ENCODE results near the gene SLC9A8.
"Not testable (repeated sequence)": the region's sequence is repeated elsewhere in the genome, so short reads cannot be mapped to it uniquely, and the experiment has no call there.

Gene SLC9A8

DNA sequence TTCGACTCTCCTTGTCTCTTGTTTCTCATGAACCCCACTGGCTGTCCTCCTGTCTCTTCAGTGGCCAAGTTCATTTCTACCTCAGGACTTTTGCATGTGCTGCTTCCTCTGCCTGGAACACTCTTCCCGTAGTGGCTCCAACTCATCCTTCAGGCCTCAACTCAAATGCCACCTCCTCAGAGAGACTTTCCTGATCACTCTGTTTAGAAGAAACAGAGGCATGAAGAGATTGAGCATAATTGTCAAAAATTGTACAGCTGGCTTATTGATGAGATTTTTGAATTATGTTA is 17.5 kb upstream of the SLC9A8 start:
- no peaks in the 10 kb centered on the region for H3K9me3 ChIP-seq
- in situ Hi-C loops (cut with MboI; ENCODE audit: low sequenced_read_pairs) = no loop called here
- no peak for DNase-seq (ENCODE audit: low spot score in 2 of 2)
- H3K27me3 ChIP-seq (ENCODE audit: low read depth) = no peaks in the 10 kb centered on the region
- H3K4me1 ChIP-seq = no peaks in the 10 kb centered on the region
- H3K36me3 ChIP-seq (replicated peaks) = no peaks in the 10 kb centered on the region
- no peak overlapping the region for H3K4me3 ChIP-seq

DNA sequence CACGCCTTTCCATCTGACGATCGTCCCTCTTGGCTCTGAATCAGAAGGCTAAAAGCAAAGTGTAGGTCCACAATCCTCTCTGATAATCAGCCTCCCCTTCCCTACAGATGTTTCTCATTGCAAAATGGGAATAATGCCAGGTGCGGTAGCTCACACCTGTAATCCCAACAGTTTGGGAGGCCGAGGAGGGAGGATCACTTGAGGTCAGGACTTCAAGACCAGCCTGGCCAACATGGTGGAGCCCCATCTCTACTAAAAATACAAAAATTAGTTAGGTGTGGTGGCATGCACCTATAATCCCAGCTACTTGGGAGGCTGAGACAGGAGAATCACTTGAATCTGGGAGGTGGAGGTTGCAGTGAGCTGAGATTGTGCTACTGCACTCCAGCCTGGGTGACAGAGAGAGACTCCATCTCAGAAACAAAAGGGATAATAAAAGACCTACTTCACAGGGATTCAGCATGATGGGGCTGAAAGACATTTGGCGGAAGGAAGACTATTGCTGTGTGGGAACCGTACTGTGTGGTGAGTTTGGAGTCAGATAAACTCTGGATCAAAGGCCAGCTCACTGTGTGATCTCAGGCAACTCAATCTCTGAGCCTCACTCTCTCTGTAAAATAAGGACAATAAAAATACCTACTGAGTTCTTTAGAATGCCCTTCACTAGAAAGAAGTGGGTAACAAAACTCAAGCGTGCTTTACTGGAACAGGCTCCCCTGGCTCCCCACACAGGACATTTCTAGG is 15.9 kb upstream of the SLC9A8 start:
- DNase-seq (ENCODE audit: low spot score in 2 of 2) = no peak
- H3K36me3 ChIP-seq (replicated peaks) = no peaks in the 10 kb centered on the region
- no peak overlapping the region for H3K4me3 ChIP-seq
- no peaks in the 10 kb centered on the region for H3K27me3 ChIP-seq (ENCODE audit: low read depth)
- in situ Hi-C loops (cut with MboI; ENCODE audit: low sequenced_read_pairs) = no loop called here
- H3K9me3 ChIP-seq = no peaks in the 10 kb centered on the region
- H3K4me1 ChIP-seq = no peaks in the 10 kb centered on the region

DNA sequence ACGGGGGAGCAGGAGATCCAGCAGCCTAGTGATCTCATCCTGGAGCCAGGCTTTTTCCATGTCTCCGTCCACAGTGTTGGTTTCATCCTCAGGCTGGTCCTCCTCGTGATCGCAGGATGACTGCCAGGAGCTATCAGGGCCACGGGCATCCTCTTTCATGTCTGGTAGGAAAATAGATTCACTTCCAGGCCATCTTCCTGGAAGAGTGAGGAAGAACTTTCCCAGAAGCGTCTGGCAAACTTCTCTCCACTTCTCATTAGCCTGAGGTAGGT is 15.3 kb upstream of the SLC9A8 start:
- no peaks in the 10 kb centered on the region for H3K27me3 ChIP-seq (ENCODE audit: low read depth)

DNA sequence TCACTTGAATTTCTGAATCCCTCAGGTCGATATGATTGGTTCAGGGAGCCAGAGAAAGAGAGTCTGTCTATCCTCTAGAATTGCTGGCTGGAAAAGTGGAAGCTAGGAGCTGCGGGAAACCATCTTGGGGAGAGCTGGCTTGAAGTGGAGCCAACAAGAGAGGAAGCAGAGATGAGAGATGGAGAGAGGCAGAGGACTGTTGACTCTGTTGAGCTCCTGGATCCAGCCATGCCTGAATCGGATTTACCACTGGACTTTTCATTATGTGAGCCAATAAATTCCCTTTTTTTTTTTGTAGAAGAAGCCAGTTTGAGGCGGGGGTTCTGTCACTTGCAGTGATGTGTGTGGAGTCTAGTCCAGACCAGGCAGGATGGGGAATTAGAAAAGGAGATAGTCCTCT is 13.9 kb upstream of the SLC9A8 start:
- in situ Hi-C loops (cut with MboI; ENCODE audit: low sequenced_read_pairs) = no loop called here
- Histone ChIP-seq H3K36me3 (replicated peaks) (no peaks in the 10 kb centered on the region), H3K4me1 (no peaks in the 10 kb centered on the region), H3K4me3 (no peak overlapping the region), H3K9me3 (no peaks in the 10 kb centered on the region), H3K27me3 (ENCODE audit: low read depth) (no peaks in the 10 kb centered on the region)
- no peak for DNase-seq (ENCODE audit: low spot score in 2 of 2)

More for the DNA sequence above, 15.3 kb upstream of the SLC9A8 start:
- in situ Hi-C loops (cut with MboI; ENCODE audit: low sequenced_read_pairs) = no loop called here
- Histone ChIP-seq H3K36me3 (replicated peaks) (no peaks in the 10 kb centered on the region), H3K4me3 (no peak overlapping the region), H3K9me3 (no peaks in the 10 kb centered on the region), H3K4me1 (no peaks in the 10 kb centered on the region)
- no peak for DNase-seq (ENCODE audit: low spot score in 2 of 2)

DNA sequence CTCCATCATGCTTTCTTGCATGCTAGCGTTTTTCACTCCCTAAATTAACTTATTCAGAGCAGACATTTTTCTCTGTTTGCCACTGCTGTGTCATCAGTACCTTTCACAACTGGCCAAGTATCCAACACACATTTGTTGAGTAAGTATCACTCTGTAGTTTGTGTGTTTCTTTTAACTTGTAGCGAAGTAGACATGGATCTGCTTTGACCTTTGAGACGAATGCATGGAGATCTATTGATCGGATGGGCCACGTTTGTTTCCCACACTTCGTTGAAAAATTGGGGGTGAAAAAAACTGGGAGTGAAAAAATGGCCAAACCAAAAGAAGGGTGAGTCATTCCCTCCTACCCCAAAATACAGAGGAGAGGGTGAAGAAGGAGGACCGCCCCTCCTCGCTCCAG is 12.9 kb upstream of the SLC9A8 start:
- Histone ChIP-seq H3K36me3 (replicated peaks) (no peaks in the 10 kb centered on the region), H3K4me1 (no peaks in the 10 kb centered on the region), H3K27me3 (ENCODE audit: low read depth) (no peaks in the 10 kb centered on the region), H3K4me3 (no peak overlapping the region), H3K9me3 (no peaks in the 10 kb centered on the region)
- DNase-seq (ENCODE audit: low spot score in 2 of 2) = no peak
- in situ Hi-C loops (cut with MboI; ENCODE audit: low sequenced_read_pairs) = no loop called here

DNA sequence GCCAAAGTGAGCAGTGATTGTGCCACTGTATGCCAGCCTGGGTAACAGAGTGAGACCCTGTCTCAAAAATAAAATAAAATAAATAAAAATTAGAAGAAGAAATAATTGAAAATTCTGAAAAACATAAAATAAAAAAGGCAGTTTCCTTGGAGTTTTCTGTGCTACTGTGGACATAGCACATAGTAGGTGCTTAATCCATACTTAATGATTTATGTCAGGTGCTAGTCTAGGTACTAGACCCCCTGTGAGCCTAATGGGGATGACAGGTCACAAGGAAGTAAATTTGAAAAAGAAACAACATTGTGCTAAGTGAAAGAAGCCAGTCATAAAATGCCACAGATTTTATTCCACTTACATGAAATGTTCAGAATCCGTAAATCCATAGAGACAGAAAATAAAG is 9.2 kb upstream of the SLC9A8 start:
- Histone ChIP-seq H3K4me3 (no peak overlapping the region), H3K9me3 (no peaks in the 10 kb centered on the region), H3K27me3 (ENCODE audit: low read depth) (no peaks in the 10 kb centered on the region), H3K4me1 (no peaks in the 10 kb centered on the region), H3K36me3 (replicated peaks) (no peaks in the 10 kb centered on the region)
- no peak for DNase-seq (ENCODE audit: low spot score in 2 of 2)
- in situ Hi-C loops (cut with MboI; ENCODE audit: low sequenced_read_pairs) = no loop called here

DNA sequence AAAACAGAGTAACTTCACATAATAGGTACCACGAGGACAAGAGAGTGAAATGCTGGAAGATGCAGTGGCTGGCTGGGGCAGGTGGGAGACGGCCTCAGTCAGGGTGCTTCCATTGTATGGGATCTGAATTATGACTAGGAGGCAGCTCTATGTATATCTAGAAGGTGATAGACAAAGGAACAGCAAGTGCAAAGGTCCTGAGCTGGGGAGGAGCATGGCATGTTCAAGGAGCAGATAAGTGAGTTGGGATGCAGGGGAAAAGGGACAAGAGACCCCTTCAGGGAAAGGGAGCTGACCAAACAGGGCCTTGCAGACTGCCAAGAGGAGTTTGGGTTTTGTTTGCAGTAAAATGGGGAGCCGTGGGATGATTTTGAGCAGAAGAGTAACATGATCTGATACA is 8.3 kb upstream of the SLC9A8 start:
- H3K4me1 ChIP-seq = no peaks in the 10 kb centered on the region
- DNase-seq (ENCODE audit: low spot score in 2 of 2) = no peak
- H3K36me3 ChIP-seq (replicated peaks) = no peaks in the 10 kb centered on the region
- H3K4me3 ChIP-seq = no peak overlapping the region
- no peaks in the 10 kb centered on the region for H3K9me3 ChIP-seq
- H3K27me3 ChIP-seq (ENCODE audit: low read depth) = no peaks in the 10 kb centered on the region
- in situ Hi-C loops (cut with MboI; ENCODE audit: low sequenced_read_pairs) = no loop called here

DNA sequence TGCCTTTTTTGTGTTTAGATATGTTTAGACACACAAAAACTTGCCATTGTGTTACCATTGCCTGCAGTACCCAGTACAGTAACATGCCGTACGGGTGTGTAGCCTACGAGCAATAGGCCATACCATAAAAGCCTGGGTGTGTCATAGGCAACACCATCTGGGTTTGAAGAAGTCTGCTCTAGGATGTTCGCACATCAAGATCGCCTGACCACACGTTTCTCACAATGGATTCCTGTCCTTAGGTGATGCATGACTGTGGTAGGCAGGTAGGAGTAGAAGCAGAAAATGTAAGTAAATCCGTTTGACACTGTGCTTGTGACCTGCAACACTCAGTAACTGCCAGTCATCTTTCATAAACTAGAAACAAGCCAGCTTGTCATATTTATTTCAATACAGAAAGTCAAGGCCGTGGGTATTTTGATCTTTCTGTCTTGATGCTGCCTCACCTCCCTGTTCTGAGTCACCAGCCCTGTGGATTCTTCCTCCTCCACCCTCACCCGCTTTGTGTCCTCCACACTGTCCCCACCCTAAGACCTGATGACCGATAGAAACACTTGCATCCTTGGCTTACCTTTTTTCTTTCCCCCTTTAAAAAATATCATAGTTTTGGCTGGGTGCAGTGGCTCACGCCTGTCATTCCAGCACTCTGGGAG is 7.3 kb upstream of the SLC9A8 start:
- H3K4me1 ChIP-seq = not testable (repeated sequence)

DNA sequence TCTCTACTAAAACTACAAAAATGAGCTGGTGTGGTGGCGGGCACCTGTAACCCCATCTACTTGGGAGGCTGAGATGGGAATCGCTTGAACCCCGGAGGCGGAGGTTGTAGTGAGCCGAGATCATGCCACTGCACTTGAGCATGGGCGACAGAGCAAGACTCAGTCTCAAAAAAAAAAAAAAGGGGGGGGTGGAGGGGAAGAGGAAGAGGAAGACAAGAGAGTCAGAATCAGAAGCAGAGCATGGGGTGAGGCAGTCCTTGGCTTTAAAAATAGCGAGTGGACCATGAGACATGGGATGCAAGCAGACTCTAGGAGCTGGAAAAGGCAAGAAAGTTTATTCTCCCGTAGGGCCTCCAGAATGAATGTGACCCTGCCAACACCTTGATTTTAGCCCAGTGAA is 3.9 kb upstream of the SLC9A8 start:
- no peaks in the 10 kb centered on the region for H3K27me3 ChIP-seq (ENCODE audit: low read depth)
- in situ Hi-C loops (cut with MboI; ENCODE audit: low sequenced_read_pairs) = no loop called here
- no peaks in the 10 kb centered on the region for H3K36me3 ChIP-seq (replicated peaks)
- no peaks in the 10 kb centered on the region for H3K9me3 ChIP-seq
- no peak overlapping the region for H3K4me3 ChIP-seq
- peaks cover 9% of the 10 kb centered on the region for H3K4me1 ChIP-seq
- DNase-seq (ENCODE audit: low spot score in 2 of 2) = no peak

More for the DNA sequence above, 7.3 kb upstream of the SLC9A8 start:
- H3K36me3 ChIP-seq (replicated peaks); H3K9me3 ChIP-seq; H3K4me3 ChIP-seq; DNase-seq (ENCODE audit: low spot score in 2 of 2); H3K27me3 ChIP-seq (ENCODE audit: low read depth); in situ Hi-C loops (cut with MboI; ENCODE audit: low sequenced_read_pairs): not testable (repeated sequence)

DNA sequence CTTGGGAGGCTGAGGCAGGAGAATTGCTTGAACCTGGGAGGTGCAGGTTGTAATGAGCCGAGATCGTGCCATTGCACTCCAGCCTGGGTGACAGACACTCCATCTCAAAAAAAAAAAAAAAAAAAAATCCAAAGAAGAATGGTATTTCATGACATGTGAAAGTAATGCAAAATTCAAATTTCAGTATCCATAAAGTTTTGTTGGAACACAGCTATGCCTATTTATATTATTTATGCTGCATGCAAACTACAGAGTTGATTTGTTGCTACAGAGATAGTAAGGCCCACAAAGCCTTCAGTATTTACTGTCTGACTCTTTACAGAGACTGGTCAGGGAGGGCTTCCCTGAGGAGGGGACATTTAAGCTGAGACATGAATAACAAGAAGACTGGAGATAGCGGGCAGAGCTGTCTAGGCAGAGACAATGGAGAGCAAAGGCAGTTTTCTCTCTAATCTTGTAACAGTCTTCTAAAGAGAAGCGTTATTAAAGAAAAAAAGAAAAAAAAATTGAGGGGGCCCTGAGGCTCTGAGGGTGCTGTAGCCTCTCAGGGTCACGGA is 2.7 kb upstream of the SLC9A8 start:
- no peaks in the 10 kb centered on the region for H3K27me3 ChIP-seq (ENCODE audit: low read depth)
- no peaks in the 10 kb centered on the region for H3K9me3 ChIP-seq
- in situ Hi-C loops (cut with MboI; ENCODE audit: low sequenced_read_pairs) = no loop called here
- H3K4me1 ChIP-seq = peaks cover 15% of the 10 kb centered on the region
- no peak for DNase-seq (ENCODE audit: low spot score in 2 of 2)
- no peaks in the 10 kb centered on the region for H3K36me3 ChIP-seq (replicated peaks)
- no peak overlapping the region for H3K4me3 ChIP-seq

DNA sequence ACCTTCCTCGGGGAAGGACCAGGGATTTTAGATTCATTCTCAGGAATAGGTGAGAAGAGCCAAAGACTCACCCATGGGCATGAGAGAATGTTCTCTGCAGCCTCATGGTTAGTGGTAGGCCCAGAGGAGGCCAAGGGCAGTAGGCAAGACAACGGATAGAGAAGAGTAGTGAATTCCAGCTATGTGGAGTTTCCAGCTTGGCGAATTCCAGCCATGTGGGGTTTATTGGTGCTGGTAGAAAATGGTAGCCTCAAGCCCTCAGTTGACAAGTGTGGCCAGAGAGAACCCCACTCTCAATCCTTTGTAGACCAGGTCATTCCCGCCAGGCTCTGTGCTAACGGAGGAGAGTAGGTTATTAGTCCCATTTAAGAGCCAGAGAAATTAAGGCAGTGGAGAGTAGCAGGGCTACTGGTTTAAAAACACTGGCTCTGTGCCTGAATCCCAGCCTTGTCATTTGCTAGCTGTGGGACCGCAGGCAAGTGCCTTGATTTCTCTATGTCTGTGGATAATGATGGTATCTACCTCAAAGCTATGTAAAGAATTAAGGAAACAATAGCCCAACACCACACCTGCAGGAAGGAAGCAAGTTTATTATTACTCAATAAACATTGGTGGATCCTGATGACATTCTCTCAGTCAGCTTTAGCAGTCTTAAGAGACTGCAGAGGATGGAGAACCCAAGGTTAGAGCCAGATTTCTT is 2.0 kb upstream of the SLC9A8 start:
- Histone ChIP-seq H3K9me3 (no peaks in the 10 kb centered on the region), H3K4me1 (peaks cover 15% of the 10 kb centered on the region), H3K36me3 (replicated peaks) (no peaks in the 10 kb centered on the region), H3K4me3 (no peak overlapping the region), H3K27me3 (ENCODE audit: low read depth) (no peaks in the 10 kb centered on the region)
- no peak for DNase-seq (ENCODE audit: low spot score in 2 of 2)
- in situ Hi-C loops (cut with MboI; ENCODE audit: low sequenced_read_pairs) = no loop called here

DNA sequence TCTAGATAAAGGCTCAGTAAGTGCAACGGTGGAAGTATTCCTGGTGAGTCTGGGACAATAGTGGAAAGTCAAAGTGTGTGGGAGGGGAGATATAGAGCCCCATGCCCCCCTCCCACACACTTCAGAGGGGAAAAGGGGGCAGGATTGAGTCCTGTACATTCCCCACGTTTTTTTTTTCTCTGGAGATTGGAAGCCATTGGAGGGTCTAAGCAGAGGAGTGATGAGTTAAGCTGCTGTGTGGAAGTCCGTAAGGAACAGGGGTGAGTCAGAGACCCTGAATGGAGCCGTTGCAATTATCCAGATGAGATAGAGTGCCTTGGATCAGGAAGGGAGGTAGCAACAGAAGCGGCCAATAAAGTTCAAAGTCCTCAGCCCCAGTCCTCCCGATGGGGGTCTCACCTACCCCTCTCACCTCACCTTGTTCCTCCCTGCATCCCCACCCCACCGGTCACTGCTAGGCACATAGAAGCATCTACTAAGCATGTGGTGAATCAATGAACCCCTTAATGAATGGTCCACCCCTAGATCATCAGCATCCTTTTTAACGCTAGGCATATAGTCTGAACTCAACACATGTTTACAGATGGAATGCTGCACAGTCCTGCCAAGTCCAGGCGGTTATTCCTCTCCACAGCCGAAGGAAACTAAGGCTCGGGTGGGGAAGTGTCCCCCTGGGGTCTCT is 662 bp upstream of the SLC9A8 start:
- DNase-seq (ENCODE audit: low spot score in 2 of 2) = no peak
- Histone ChIP-seq H3K4me3 (peak overlapping the region; percentile 57), H3K36me3 (replicated peaks) (0 out of 2 replicates have a peak, but pooled peaks cover 4% of the 10 kb centered on the region), H3K27me3 (ENCODE audit: low read depth) (no peaks in the 10 kb centered on the region), H3K4me1 (peaks cover 15% of the 10 kb centered on the region), H3K9me3 (no peaks in the 10 kb centered on the region)
- in situ Hi-C loops (cut with MboI; ENCODE audit: low sequenced_read_pairs) = no loop called here

DNA sequence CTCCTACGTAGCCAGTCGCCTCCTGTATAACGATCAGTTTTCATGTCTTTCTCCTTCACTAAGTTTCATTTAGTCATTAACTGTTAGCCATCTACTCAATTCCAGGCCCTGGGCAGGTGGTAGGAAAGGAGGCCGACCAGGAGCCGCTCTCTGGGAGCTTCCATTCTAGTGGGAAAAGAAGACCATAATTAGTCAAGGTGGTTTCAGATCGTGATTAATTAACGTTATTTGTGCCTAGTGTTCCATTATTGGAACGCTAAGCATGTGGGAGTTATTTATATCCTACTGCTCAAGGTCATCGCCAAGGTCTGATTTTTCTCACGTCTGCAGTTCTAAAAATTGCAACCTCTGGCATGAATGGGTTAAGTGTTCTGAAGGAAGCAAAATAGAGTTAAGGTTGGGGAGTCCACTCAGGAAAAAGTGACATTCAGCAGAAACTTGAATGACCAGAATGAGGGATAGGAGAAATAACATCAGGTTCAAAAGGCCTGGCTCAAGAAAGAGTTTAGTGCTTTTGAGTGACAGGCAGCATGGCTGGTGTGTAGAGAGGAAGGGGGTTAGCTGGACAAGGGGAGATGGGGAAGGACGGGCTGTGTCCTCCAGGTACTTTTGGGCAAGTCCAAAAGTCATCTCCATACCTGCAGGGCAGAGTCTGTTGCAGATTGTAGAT is 812 bp downstream of the SLC9A8 start:
- H3K27me3 ChIP-seq (ENCODE audit: low read depth) = no peaks in the 10 kb centered on the region
- H3K36me3 ChIP-seq (replicated peaks) = 0 out of 2 replicates have a peak, but pooled peaks cover 5% of the 10 kb centered on the region
- H3K9me3 ChIP-seq = no peaks in the 10 kb centered on the region
- peak overlapping the region; percentile 57 for H3K4me3 ChIP-seq
- peaks cover 22% of the 10 kb centered on the region for H3K4me1 ChIP-seq
- in situ Hi-C loops (cut with MboI; ENCODE audit: low sequenced_read_pairs) = no loop called here
- DNase-seq (ENCODE audit: low spot score in 2 of 2) = no peak

Data from HAP-1 (cell line).